NB4 (cell line): Measurements from ENCODE around the gene CLPTM1.
"Not testable (repeated sequence)": the region's sequence is repeated elsewhere in the genome, so short reads cannot be mapped to it uniquely, and the experiment has no call there.

Experiments
- DNase-seq: peaks from one replicate; pipeline ENCODE4 v3.0.0; 2010; ENCODE audit warnings: low read depth
- H3K4me3 ChIP-seq: one replicate; pipeline ENCODE4 v1.5.1; 2011; ENCODE audit warnings: mild to moderate bottlenecking, low read depth, low read length, moderate library complexity
- MYC ChIP-seq: IDR thresholded peaks from 2 replicates; pipeline ENCODE4 v1.6.1; 2011; ENCODE audit warnings: low read depth, low read length
- POLR2A ChIP-seq: IDR thresholded peaks from 2 replicates; pipeline ENCODE4 v1.6.1; 2011; ENCODE audit warnings: mild to moderate bottlenecking; ENCODE audit not compliant: insufficient read length; ENCODE audit errors: extremely low read depth
- TF ChIP-seq, protein P1 (sequence below): IDR thresholded peaks from one replicate; pipeline ENCODE4 v1.5.1; 2012; ENCODE audit warnings: low read depth, low read length
- TF ChIP-seq, protein P2 (sequence below): IDR thresholded peaks from 2 replicates; pipeline ENCODE4 v1.6.1; 2011; ENCODE audit warnings: low read depth, low read length

Gene CLPTM1

DNA sequence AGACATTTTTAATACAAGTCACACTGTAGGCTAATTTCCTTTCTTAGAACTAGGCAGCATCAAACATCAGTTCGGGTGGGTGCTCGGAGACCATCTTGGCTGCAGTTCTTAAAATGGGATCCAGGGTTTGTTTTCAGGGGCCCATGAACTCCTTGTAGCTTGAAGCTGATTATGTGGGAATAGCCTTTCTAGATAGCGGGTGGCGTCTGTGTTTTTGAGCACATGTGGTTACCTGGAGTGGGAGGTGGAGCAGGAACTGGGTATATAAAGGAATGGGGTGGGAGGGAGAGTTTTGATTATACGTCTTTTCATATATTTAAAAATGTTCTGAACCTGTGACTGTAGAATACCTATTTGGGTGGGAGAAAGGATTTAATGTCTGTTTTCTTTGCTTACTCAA is 12.9 kb downstream of the CLPTM1 start:
- no peak overlapping the region for H3K4me3 ChIP-seq
- no peak for DNase-seq
- TF ChIP-seq, protein P1, sequence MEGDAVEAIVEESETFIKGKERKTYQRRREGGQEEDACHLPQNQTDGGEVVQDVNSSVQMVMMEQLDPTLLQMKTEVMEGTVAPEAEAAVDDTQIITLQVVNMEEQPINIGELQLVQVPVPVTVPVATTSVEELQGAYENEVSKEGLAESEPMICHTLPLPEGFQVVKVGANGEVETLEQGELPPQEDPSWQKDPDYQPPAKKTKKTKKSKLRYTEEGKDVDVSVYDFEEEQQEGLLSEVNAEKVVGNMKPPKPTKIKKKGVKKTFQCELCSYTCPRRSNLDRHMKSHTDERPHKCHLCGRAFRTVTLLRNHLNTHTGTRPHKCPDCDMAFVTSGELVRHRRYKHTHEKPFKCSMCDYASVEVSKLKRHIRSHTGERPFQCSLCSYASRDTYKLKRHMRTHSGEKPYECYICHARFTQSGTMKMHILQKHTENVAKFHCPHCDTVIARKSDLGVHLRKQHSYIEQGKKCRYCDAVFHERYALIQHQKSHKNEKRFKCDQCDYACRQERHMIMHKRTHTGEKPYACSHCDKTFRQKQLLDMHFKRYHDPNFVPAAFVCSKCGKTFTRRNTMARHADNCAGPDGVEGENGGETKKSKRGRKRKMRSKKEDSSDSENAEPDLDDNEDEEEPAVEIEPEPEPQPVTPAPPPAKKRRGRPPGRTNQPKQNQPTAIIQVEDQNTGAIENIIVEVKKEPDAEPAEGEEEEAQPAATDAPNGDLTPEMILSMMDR, result no peak
- TF ChIP-seq POLR2A (no peak), MYC (no peak)
- TF ChIP-seq, protein P2, sequence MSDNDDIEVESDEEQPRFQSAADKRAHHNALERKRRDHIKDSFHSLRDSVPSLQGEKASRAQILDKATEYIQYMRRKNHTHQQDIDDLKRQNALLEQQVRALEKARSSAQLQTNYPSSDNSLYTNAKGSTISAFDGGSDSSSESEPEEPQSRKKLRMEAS, result no peak

DNA sequence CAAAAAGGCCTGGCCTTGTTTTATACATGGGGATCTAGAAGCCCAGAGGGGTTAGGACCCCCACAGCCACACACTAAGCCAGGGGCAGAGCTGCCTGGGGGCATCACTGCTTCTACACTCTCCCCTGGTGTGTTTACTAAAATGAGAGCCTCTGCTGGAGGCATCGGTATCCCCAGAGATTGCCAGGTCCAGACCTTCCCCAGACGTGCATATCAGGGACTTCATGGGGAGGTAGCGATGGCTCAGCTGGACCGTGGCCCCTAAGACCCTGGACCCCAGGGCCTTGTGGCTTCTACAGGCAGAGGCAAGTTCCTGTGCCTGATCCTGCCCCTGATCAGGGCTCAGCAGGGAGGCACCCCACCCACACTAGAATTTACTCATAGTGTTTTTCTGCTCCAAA is 13.5 kb downstream of the CLPTM1 start:
- H3K4me3 ChIP-seq, result no peak overlapping the region
- no peak for TF ChIP-seq MYC
- TF ChIP-seq, protein P2, result no peak
- TF ChIP-seq, protein P1, result no peak
- TF ChIP-seq POLR2A, result no peak
- DNase-seq, result no peak

DNA sequence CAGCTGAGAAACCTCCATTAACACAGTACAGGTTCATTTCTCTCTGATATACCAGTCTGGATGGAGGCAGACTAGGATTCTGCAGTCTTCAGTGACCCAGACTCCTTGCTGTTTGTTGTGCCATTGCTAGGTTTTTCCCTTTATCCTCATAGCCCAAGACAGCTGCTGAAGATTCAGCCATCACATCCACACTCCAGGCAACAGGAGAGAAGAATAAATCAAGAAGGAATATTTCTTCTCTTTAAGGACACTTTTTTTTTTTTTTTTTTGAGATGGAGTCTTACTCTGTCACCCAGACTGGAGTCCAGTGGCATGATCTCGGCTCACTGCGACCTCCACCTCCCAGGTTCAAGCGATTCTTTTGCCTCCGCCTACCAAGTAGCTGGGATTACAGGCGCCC is 14.3 kb downstream of the CLPTM1 start:
- DNase-seq, result no peak
- no peak for TF ChIP-seq POLR2A
- no peak for TF ChIP-seq MYC
- TF ChIP-seq, protein P2, result no peak
- TF ChIP-seq, protein P1, result no peak
- H3K4me3 ChIP-seq, result no peak overlapping the region

DNA sequence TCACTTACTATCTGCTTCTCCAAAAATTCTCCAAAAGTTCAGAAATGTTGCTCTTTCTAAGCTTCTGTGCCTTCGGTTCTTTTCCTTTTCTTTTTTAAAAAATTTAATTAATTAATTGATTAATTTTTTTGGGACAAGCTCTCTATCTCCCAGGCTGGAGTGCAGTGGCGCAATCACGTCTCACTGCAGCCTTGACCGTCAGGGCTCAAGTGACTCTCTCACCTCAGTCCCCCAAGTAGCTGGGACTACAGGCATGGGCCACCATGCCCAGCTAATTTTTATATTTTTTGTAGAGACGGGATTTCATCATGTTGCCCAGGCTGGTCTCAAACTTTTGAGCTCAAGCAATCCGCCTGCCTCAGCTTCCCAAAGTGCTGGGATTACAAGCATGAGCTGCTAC is 16.3 kb downstream of the CLPTM1 start:
- DNase-seq, H3K4me3 ChIP-seq: not testable (repeated sequence)

DNA sequence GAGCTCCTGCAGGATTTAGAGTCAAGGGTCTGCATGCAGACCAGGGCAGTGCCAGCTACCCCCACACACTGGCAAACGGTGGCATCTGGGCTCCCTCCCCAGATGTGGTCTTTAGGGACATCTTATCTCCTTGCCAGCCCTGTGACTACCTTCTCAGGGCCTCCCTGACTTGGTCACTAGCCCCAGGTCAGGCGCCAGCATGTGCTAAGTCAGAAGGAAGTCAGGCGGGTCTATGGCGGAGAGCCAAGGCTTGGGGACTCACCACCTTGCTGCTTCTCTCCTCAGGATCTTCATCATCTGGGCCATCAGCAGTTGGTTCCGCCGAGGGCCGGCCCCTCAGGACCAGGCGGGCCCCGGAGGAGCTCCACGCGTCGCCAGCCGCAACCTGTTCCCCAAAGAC is 17.6 kb downstream of the CLPTM1 start:
- DNase-seq, result no peak
- TF ChIP-seq, protein P2, result no peak
- no peak for TF ChIP-seq POLR2A
- TF ChIP-seq MYC, result no peak
- TF ChIP-seq, protein P1, result no peak
- no peak overlapping the region for H3K4me3 ChIP-seq

DNA sequence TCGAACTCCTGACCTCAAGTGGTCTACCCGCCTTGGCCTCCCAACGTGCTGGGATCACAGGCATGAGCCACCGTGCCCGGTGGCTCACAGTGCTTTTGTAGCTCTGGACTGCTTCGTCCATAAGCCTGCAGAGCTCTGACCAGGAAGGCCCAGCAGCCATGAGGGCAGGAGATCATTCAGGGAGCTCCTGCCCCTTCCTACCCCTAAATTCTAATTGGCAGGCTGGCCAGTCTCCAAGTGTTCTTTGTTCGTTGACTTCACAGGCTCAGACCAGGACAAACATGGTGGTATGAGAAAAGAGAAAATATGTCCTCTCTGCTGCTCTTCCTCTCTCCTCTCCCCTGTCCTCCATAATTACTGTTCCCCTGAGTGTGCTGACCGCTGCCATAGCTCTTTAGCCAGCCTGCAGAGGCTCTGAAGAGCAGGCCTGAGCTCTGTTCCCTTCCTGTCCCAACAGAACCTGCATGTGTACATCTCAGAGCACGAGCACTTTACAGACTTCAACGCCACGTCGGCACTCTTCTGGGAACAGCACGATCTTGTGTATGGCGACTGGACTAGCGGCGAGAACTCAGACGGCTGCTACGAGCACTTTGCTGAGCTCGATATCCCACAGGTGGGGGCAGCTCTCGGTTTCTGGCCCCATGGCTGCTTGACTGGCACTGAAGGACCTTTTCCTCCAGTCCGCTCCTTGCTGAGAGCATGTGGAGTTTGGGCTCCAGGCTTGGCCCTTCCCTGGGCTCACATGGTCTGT is 19.0 kb downstream of the CLPTM1 start:
- no peak overlapping the region for H3K4me3 ChIP-seq
- TF ChIP-seq MYC, result no peak
- TF ChIP-seq, protein P2, result no peak
- TF ChIP-seq, protein P1, result no peak
- no peak for TF ChIP-seq POLR2A
- DNase-seq, result no peak
